ENCODE data around the gene KDM8.

The KDM8 gene

DNA sequence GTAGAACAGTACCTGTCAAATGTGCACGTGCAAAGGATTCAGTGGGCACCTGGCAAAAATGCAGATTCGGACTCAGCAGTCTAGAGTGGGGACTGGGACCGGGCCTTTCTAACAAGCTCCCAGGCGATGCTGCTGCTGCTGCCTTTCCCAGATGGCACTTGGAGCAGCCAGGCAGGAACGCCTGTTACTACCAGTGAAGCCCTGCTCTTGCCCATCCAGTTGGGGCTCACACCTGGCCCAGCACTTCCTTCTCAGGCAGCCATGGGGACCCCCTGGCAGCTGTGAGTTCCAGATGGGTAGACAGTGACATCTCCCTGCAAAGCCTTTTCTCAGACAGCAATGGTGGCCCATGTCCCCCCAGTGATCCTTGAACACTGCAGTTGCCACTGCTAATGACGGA lies 30.4 kb downstream of the KDM8 start:
- H3K4me3 ChIP-seq (ENCODE audit: low read depth in 1 of 2, low read length in 2 of 2), result no peak overlapping the region
- H3K9me3 ChIP-seq (ENCODE audit: control insufficient read depth in 1 of 2, low read length in 2 of 2), result no peaks in the 10 kb centered on the region
- H3K4me1 ChIP-seq (ENCODE audit: control insufficient read depth in 1 of 2, insufficient read depth in 2 of 2, low read length in 2 of 2), result peaks cover 9 to 17% of the 10 kb centered on the region in 2 donors
- H3K36me3 ChIP-seq (ENCODE audit: control insufficient read depth in 1 of 2, insufficient read depth in 2 of 2, low read length in 2 of 2), result peaks cover 12 to 42% of the 10 kb centered on the region in 2 donors
- no peak overlapping the region for H3K27ac ChIP-seq (ENCODE audit: low read length)
- H3K27me3 ChIP-seq (ENCODE audit: low read depth, low read length), result no peaks in the 10 kb centered on the region

DNA sequence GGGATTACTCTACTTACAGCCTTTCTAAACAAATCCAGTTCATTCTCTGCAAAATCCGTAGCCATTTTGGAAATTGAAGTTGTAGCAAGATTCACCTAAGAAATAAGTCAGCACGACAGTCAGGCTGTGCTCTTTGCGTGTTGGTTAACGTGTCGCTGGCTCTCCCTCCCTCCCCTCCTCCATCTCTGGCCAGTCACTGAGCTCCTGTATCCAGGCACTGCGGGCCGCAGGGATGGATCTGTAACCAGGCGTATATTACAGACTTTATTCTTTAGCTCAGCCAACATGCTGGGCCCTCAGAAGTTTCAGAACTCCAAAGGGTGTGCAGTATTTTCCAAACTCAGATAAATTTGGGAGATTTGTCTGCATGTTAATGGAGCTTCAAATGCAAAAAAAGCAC lies 30.8 kb downstream of the KDM8 start:
- no peaks in the 10 kb centered on the region for H3K27me3 ChIP-seq (ENCODE audit: low read depth, low read length)
- H3K9me3 ChIP-seq (ENCODE audit: control insufficient read depth in 1 of 2, low read length in 2 of 2), result no peaks in the 10 kb centered on the region
- no peak overlapping the region for H3K4me3 ChIP-seq (ENCODE audit: low read depth in 1 of 2, low read length in 2 of 2)
- peaks cover 9 to 13% of the 10 kb centered on the region in 2 donors for H3K4me1 ChIP-seq (ENCODE audit: control insufficient read depth in 1 of 2, insufficient read depth in 2 of 2, low read length in 2 of 2)
- peak overlapping the region; percentile 24 for H3K27ac ChIP-seq (ENCODE audit: low read length)
- peaks cover 12 to 42% of the 10 kb centered on the region in 2 donors for H3K36me3 ChIP-seq (ENCODE audit: control insufficient read depth in 1 of 2, insufficient read depth in 2 of 2, low read length in 2 of 2)

DNA sequence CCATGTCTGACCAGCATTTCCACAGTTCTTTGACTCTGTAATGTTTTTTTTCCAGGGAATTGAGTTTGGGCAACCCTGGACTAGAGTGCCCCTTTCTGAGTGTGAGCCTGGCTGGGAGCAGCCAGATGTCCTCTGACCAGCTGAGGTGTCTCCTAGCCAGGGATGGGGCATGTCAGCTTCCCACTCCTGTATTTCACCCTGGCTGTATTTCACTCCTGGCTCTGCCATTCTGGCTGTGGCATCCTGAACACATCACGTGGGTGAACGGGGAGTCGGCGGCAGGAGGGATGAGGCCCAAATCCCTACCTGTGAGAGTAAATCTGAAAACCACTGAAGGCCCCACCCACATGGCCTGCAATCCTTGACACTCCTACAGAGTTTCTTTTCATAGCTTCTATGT lies 31.3 kb downstream of the KDM8 start:
- peaks cover 9 to 12% of the 10 kb centered on the region in 2 donors for H3K4me1 ChIP-seq (ENCODE audit: control insufficient read depth in 1 of 2, insufficient read depth in 2 of 2, low read length in 2 of 2)

DNA sequence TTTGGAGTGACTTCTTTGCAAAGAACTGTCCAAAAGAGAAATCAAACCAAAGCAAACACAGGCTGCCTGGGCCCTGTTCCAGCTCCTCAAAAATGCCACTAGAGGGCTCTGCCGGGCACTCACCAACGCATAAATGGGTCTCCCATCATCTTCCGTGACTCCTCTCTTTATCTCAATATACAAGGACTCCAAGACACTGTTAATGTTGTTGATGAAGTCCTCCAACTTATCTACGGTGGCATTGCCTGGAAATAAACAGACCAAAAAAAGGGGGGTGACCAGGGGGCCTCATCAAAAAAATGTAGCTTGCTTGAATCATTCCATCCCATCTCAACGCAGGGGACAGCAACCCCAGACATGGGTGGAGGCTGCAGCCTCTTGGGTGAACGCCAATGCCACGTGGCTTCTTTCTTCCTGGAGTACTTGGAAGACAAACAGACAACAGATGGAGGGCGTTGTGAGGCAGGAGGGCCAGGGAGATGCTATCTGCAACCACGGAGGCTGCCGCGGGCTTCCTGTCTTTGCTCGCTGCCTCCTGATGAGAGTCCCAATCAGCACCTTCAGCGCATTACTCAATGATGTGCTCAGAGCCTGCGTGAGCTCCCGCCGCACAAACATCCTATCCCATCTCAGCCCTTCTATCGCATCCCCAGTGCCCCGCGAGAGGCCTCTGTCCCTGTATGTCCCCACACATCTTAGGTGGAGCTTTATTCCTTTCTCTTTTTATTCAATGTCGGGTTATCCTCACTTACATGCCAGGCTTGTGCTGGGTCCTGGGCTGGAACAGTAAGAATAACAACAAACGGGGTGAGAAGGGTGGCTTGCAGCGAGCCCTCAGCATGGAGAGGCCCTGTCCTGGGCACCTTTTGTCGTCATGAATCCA lies 32.0 kb downstream of the KDM8 start:
- Histone ChIP-seq H3K36me3 (ENCODE audit: control insufficient read depth in 1 of 2, insufficient read depth in 2 of 2, low read length in 2 of 2) (peaks cover 12 to 36% of the 10 kb centered on the region in 2 donors), H3K4me1 (ENCODE audit: control insufficient read depth in 1 of 2, insufficient read depth in 2 of 2, low read length in 2 of 2) (peaks cover 9 to 12% of the 10 kb centered on the region in 2 donors), H3K4me3 (ENCODE audit: low read depth in 1 of 2, low read length in 2 of 2) (peak overlapping the region in 1 of 2 donors; percentile 42), H3K27ac (ENCODE audit: low read length) (peak overlapping the region; percentile 24), H3K9me3 (ENCODE audit: control insufficient read depth in 1 of 2, low read length in 2 of 2) (no peaks in the 10 kb centered on the region), H3K27me3 (ENCODE audit: low read depth, low read length) (no peaks in the 10 kb centered on the region)

More for the DNA sequence above, 31.3 kb downstream of the KDM8 start:
- no peak overlapping the region for H3K4me3 ChIP-seq (ENCODE audit: low read depth in 1 of 2, low read length in 2 of 2)
- H3K27me3 ChIP-seq (ENCODE audit: low read depth, low read length), result no peaks in the 10 kb centered on the region
- H3K36me3 ChIP-seq (ENCODE audit: control insufficient read depth in 1 of 2, insufficient read depth in 2 of 2, low read length in 2 of 2), result peaks cover 12 to 42% of the 10 kb centered on the region in 2 donors
- no peaks in the 10 kb centered on the region for H3K9me3 ChIP-seq (ENCODE audit: control insufficient read depth in 1 of 2, low read length in 2 of 2)
- peak overlapping the region; percentile 24 for H3K27ac ChIP-seq (ENCODE audit: low read length)

DNA sequence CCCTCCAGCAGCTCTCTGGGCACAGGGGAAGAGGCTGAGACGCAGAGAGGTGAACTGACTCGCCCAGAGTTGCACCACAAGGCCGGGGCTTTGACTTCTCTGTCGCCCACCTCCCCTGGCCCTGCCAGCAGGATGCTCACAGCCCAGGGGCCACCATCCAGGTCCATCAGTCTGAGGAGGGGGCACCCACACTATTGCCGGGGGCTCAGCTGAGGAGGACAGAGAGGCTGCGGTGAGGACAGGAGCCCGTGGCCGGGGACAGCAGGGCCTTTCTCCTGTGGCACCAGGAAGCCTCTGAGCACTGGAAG lies 32.6 kb downstream of the KDM8 start:
- Histone ChIP-seq H3K36me3 (ENCODE audit: control insufficient read depth in 1 of 2, insufficient read depth in 2 of 2, low read length in 2 of 2) (peaks cover 8 to 30% of the 10 kb centered on the region in 2 donors), H3K9me3 (ENCODE audit: control insufficient read depth in 1 of 2, low read length in 2 of 2) (no peaks in the 10 kb centered on the region), H3K4me1 (ENCODE audit: control insufficient read depth in 1 of 2, insufficient read depth in 2 of 2, low read length in 2 of 2) (peaks cover 9 to 17% of the 10 kb centered on the region in 2 donors), H3K4me3 (ENCODE audit: low read depth in 1 of 2, low read length in 2 of 2) (no peak overlapping the region), H3K27me3 (ENCODE audit: low read depth, low read length) (no peaks in the 10 kb centered on the region), H3K27ac (ENCODE audit: low read length) (peak overlapping the region; percentile 24)

DNA sequence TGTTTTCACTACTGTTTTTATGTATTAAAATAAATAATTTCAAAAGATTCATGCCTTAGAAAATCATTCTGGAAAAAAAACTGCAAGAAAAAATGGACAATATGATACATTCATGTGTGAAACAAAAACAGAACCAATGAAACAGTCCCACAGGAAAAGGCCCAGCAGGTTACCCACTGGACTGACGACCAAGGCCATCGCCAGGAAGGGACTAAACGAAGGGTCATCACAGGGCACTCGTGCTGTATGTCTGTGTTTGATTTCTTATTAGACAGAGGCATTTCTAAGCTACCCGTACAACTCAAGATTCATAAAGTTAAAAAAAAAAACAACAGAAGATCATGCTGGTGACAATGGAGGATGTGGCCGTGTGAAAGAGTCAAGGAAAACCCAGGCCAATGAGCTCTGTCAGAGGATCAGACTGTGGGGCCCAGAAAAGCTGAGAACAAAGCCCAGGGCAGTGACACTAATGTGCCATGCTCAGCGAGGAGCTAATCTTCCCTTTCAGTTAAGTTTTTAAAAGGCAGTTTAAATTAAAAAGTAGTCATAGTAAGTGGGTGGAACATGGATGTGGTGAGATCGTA lies 33.4 kb downstream of the KDM8 start:
- H3K4me1 ChIP-seq (ENCODE audit: control insufficient read depth in 1 of 2, insufficient read depth in 2 of 2, low read length in 2 of 2), result peaks cover 9 to 18% of the 10 kb centered on the region in 2 donors
- peak overlapping the region; percentile 67 for H3K27ac ChIP-seq (ENCODE audit: low read length)
- H3K4me3 ChIP-seq (ENCODE audit: low read depth in 1 of 2, low read length in 2 of 2), result no peak overlapping the region
- H3K27me3 ChIP-seq (ENCODE audit: low read depth, low read length), result no peaks in the 10 kb centered on the region
- H3K9me3 ChIP-seq (ENCODE audit: control insufficient read depth in 1 of 2, low read length in 2 of 2), result no peaks in the 10 kb centered on the region
- peaks cover 7 to 22% of the 10 kb centered on the region in 2 donors for H3K36me3 ChIP-seq (ENCODE audit: control insufficient read depth in 1 of 2, insufficient read depth in 2 of 2, low read length in 2 of 2)

DNA sequence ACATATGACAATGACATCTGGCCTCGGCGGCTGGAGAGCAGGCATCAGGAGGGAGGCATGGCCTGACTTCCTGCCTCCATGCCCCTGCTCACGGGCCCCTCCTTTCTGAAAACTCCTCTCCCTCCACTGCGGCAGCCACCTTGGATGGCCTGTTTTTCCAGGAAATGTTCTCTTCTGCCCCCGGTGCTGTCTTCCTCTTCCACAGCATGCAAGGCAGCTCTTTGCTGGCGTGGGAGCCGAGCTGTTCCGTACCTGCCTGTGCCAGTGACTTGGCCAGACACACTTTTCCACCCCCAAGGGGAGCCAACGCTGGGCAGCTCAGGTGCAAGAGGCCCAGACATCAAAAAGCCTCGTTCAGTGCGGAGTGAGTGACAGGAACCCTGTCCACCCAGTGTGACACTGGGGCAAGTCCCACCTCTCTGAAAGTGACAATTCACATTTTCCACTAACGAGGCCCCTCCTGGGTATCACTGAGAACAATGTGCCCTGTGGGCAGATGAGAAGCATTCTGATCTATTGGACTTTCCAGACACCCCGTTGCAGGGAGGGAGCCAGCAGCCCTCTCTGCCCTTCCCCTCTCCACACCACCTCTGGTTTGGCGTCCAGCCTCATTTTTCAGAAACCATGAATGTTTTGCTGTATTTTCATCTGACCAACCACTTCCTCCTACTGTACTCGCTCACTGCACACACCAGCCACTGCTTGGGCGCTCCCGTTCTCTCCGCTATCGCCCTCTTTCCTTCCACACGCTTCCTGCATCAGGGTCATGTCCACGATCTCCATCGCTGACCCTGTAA lies 34.1 kb downstream of the KDM8 start:
- Histone ChIP-seq H3K36me3 (ENCODE audit: control insufficient read depth in 1 of 2, insufficient read depth in 2 of 2, low read length in 2 of 2) (peaks cover 6 to 17% of the 10 kb centered on the region in 2 donors), H3K27ac (ENCODE audit: low read length) (peak overlapping the region; percentile 67), H3K4me3 (ENCODE audit: low read depth in 1 of 2, low read length in 2 of 2) (no peak overlapping the region), H3K9me3 (ENCODE audit: control insufficient read depth in 1 of 2, low read length in 2 of 2) (no peaks in the 10 kb centered on the region), H3K4me1 (ENCODE audit: control insufficient read depth in 1 of 2, insufficient read depth in 2 of 2, low read length in 2 of 2) (peaks cover 9 to 24% of the 10 kb centered on the region in 2 donors), H3K27me3 (ENCODE audit: low read depth, low read length) (no peaks in the 10 kb centered on the region)

DNA sequence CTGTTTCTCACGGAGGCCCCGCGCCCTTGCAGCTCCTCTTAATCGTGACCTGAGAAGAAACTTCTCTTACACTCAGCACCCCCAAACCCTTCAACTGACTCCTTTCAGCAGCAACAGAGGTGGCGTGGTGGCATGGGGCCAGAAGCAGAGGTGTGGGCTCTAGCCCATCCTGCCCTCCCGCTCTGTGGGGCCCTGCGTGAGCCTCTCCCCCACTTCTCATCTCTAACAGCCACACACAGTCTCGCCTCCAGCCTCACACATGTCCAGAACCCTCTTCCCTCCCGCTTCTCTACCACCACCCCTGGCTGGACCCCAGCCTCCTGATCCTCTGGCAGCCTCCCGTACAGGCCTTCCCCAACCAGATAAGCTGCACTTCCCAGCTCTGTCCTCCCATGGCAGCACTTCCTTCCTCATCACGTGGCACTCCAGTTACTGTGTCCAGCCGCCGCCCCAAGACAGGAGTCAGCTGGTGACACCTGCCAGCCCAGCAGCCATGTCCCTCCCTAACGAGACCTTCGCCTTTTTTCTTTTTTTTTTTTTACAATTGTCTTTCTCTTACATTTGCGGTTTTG lies 34.8 kb downstream of the KDM8 start:
- Histone ChIP-seq H3K9me3 (ENCODE audit: control insufficient read depth in 1 of 2, low read length in 2 of 2) (no peaks in the 10 kb centered on the region), H3K4me3 (ENCODE audit: low read depth in 1 of 2, low read length in 2 of 2) (no peak overlapping the region), H3K27me3 (ENCODE audit: low read depth, low read length) (no peaks in the 10 kb centered on the region), H3K36me3 (ENCODE audit: control insufficient read depth in 1 of 2, insufficient read depth in 2 of 2, low read length in 2 of 2) (peaks cover 0 to 11% of the 10 kb centered on the region in 2 donors), H3K27ac (ENCODE audit: low read length) (peak overlapping the region; percentile 67), H3K4me1 (ENCODE audit: control insufficient read depth in 1 of 2, insufficient read depth in 2 of 2, low read length in 2 of 2) (peaks cover 10 to 29% of the 10 kb centered on the region in 2 donors)

DNA sequence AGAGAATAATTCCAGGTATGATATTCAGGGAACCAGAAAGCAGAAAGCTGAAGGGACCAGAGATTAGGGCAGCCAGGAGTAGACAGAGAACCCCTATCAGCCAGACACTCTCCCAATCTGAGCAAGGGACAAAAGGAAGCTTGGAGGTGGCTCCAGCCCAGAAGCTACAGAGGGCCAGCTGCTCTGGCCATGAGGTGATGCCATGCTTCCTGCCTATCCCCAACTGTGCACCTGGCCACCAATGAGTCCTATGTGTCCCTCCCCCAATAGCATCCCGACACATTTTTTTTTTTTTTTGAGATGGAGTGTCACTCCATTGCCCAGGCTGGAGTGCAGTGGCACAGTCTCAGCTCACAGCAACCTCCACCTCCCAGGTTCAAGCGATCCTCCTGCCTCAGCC lies 35.3 kb downstream of the KDM8 start:
- Histone ChIP-seq H3K27me3 (ENCODE audit: low read depth, low read length) (no peaks in the 10 kb centered on the region), H3K27ac (ENCODE audit: low read length) (no peak overlapping the region), H3K36me3 (ENCODE audit: control insufficient read depth in 1 of 2, insufficient read depth in 2 of 2, low read length in 2 of 2) (peaks cover 0 to 7% of the 10 kb centered on the region in 2 donors), H3K9me3 (ENCODE audit: control insufficient read depth in 1 of 2, low read length in 2 of 2) (no peaks in the 10 kb centered on the region), H3K4me1 (ENCODE audit: control insufficient read depth in 1 of 2, insufficient read depth in 2 of 2, low read length in 2 of 2) (peaks cover 14 to 34% of the 10 kb centered on the region in 2 donors), H3K4me3 (ENCODE audit: low read depth in 1 of 2, low read length in 2 of 2) (no peak overlapping the region)

DNA sequence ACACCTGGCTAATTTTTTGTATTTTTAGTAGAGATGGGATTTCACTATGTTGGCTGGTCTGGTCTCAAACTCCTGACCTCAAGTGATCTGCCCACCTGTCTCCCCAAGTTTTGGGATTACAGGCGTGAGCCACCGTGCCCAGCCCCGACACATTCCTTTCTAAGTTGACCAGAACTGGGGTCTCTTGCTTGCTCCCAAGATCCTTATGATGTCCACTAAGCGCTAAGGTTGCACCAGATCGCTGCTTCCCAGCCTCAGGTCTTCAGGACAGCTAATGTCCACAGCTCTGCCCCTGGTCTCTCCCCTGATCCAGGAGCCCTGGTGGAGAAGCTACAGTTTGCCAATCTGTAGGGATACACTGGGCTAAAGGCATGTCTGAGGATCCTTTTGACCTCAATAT lies 35.7 kb downstream of the KDM8 start:
- H3K36me3 ChIP-seq (ENCODE audit: control insufficient read depth in 1 of 2, insufficient read depth in 2 of 2, low read length in 2 of 2), result peaks cover 0 to 3% of the 10 kb centered on the region in 2 donors
- H3K4me3 ChIP-seq (ENCODE audit: low read depth in 1 of 2, low read length in 2 of 2), result no peak overlapping the region
- no peak overlapping the region for H3K27ac ChIP-seq (ENCODE audit: low read length)
- peaks cover 14 to 38% of the 10 kb centered on the region in 2 donors for H3K4me1 ChIP-seq (ENCODE audit: control insufficient read depth in 1 of 2, insufficient read depth in 2 of 2, low read length in 2 of 2)
- no peaks in the 10 kb centered on the region for H3K27me3 ChIP-seq (ENCODE audit: low read depth, low read length)
- no peaks in the 10 kb centered on the region for H3K9me3 ChIP-seq (ENCODE audit: control insufficient read depth in 1 of 2, low read length in 2 of 2)
